Mesendoderm (in vitro differentiated cells): ENCODE data around the gene SRGAP1.
A peak's percentile ranks its signal among the peaks of the same experiment; 100 is the strongest.

Source experiments
- DNase-seq: peaks from one replicate; pipeline ENCODE4 v3.0.0; 2013
- H2AK5ac ChIP-seq: 2 replicates; pipeline ENCODE4 v1.6.1; 2013; ENCODE audit warnings: low read length, inconsistent platforms
- H2BK120ac ChIP-seq: 2 replicates; pipeline ENCODE4 v1.6.1; 2013; ENCODE audit warnings: low read depth, mild to moderate bottlenecking, low read length, moderate library complexity, mixed read lengths
- H2BK15ac ChIP-seq: replicated peaks from 2 replicates; pipeline ENCODE4 v1.6.1; 2013; ENCODE audit warnings: low read depth, mild to moderate bottlenecking, moderate library complexity
- H2BK5ac ChIP-seq: 2 replicates; pipeline ENCODE4 v1.6.1; 2013; ENCODE audit warnings: low read length, inconsistent platforms
- H3K18ac ChIP-seq: 2 replicates; pipeline ENCODE4 v1.6.1; 2013; ENCODE audit warnings: mild to moderate bottlenecking, low read length, mixed read lengths
- H3K23ac ChIP-seq: one replicate; pipeline ENCODE4 v1.6.1; 2013; ENCODE audit warnings: low read length
- H3K27ac ChIP-seq: 2 replicates; pipeline ENCODE4 v1.5.1; 2013; ENCODE audit warnings: low read depth, mild to moderate bottlenecking, inconsistent platforms, low read length, moderate library complexity
- H3K27me3 ChIP-seq: 2 replicates; pipeline ENCODE4 v1.6.1; 2013; ENCODE audit warnings: low read length, control low read depth, mild to moderate bottlenecking, inconsistent platforms; ENCODE audit not compliant: insufficient read depth, poor library complexity
- H3K36me3 ChIP-seq: 2 replicates; pipeline ENCODE4 v1.6.1; 2013; ENCODE audit warnings: low read length, inconsistent platforms; ENCODE audit not compliant: control insufficient read depth, insufficient read depth
- H3K4ac ChIP-seq: one replicate; pipeline ENCODE4 v1.6.1; 2013; ENCODE audit warnings: low read depth, mild to moderate bottlenecking, low read length, moderate library complexity
- H3K4me1 ChIP-seq: 2 replicates; pipeline ENCODE4 v1.6.1; 2013; ENCODE audit warnings: low read depth, low read length, inconsistent platforms; ENCODE audit not compliant: control insufficient read depth
- H3K4me2 ChIP-seq: 2 replicates; pipeline ENCODE4 v1.6.1; 2013; ENCODE audit warnings: low read length
- H3K4me3 ChIP-seq: 2 replicates; pipeline ENCODE4 v1.5.1; 2013; ENCODE audit warnings: mild to moderate bottlenecking, low read length
- H3K56ac ChIP-seq: one replicate; pipeline ENCODE4 v1.6.1; 2013; ENCODE audit warnings: low read length
- H3K79me1 ChIP-seq: 2 replicates; pipeline ENCODE4 v1.6.1; 2013; ENCODE audit warnings: low read length, inconsistent platforms
- H3K79me2 ChIP-seq: 2 replicates; pipeline ENCODE4 v1.6.1; 2013; ENCODE audit warnings: mild to moderate bottlenecking, low read length; ENCODE audit not compliant: control insufficient read depth, insufficient read depth
- H3K9ac ChIP-seq: 2 replicates; pipeline ENCODE4 v1.6.1; 2013; ENCODE audit warnings: low read length, inconsistent platforms
- H4K5ac ChIP-seq: one replicate; pipeline ENCODE4 v1.6.1; 2013; ENCODE audit warnings: low read length
- H4K8ac ChIP-seq: one replicate; pipeline ENCODE4 v1.6.1; 2013; ENCODE audit warnings: low read depth, mild to moderate bottlenecking, control low read depth, low read length, moderate library complexity
- WGBS: extraction: QIAGEN DNeasy Blood & Tissue Kit; methylation state at CpG from one replicate; pipeline ENCODE4 v1.1.7; 2013; ENCODE audit warnings: low lambda C conversion rate, missing lambda C conversion rate; ENCODE audit not compliant: insufficient coverage; ENCODE audit errors: extremely low coverage; 5-methylcytosine and 5-hydroxymethylcytosine counted together

The SRGAP1 gene

DNA sequence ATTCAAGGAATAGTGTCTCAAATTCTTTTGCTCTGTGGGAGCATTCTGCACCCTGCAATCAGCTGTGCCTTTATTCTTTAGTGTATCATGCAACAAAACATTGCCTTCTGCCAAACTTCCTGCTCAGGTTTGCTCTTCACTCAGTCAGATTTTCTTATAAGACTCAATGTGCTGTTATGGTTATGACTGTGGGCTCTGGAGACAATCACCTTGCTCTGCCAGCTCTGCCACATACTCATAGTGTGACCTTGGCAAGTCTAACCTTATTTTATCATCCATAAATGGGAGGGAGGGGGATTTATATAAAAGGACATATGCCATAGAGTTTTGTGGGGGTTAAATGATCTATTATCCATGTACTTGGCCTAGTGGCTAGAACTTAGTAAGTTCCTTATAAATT is 51.3 kb downstream of the SRGAP1 start:
- Histone ChIP-seq H3K18ac (no peak overlapping the region), H2BK15ac (no peak overlapping the region), H2AK5ac (no peak overlapping the region), H3K23ac (no peak overlapping the region), H3K27me3 (no peaks in the 10 kb centered on the region), H4K5ac (no peak overlapping the region), H2BK5ac (no peak overlapping the region), H3K56ac (no peak overlapping the region), H3K4me2 (no peak overlapping the region), H3K79me1 (peaks cover 2% of the 10 kb centered on the region), H3K27ac (no peak overlapping the region), H3K9ac (no peak overlapping the region), H3K79me2 (no peaks in the 10 kb centered on the region), H3K4me1 (peaks cover 5% of the 10 kb centered on the region), H2BK120ac (no peak overlapping the region), H4K8ac (no peak overlapping the region), H3K36me3 (no peaks in the 10 kb centered on the region), H3K4me3 (no peak overlapping the region), H3K4ac (no peak overlapping the region)
- no peak for DNase-seq

DNA sequence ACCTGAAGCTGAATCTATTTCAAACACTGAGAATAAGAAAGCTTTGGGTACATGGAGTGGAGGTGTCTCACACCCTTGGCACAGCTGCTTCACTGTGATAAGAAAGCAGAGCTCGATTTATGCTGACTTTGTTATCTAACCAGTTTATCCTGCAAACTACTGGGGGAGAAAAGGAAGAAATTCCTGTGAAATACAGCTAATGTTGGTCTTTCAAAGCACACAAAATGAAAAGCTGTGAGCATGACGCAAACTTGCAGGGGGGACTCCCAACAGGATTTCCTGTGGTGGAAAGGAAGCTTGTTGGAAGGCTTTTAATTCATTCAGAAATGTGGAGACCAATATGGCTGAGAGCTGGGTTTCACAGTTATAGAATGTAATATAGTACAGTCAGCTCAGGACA is 53.4 kb downstream of the SRGAP1 start:
- peak overlapping the region; percentile 78 for H3K27ac ChIP-seq
- DNase-seq = peak; percentile 91
- no peak overlapping the region for H4K5ac ChIP-seq
- no peak overlapping the region for H3K4me2 ChIP-seq
- H3K79me2 ChIP-seq = no peaks in the 10 kb centered on the region
- H3K9ac ChIP-seq = no peak overlapping the region
- no peak overlapping the region for H3K4me3 ChIP-seq
- peaks cover under 1% of the 10 kb centered on the region for H3K4me1 ChIP-seq
- H2BK15ac ChIP-seq = no peak overlapping the region
- H2AK5ac ChIP-seq = no peak overlapping the region
- H4K8ac ChIP-seq = no peak overlapping the region
- no peak overlapping the region for H2BK120ac ChIP-seq
- H3K36me3 ChIP-seq = no peaks in the 10 kb centered on the region
- no CpG with 5 or more reads among the region's 2 CpGs for WGBS
- H3K23ac ChIP-seq = no peak overlapping the region
- no peak overlapping the region for H3K4ac ChIP-seq
- no peaks in the 10 kb centered on the region for H3K79me1 ChIP-seq
- H2BK5ac ChIP-seq = no peak overlapping the region
- no peak overlapping the region for H3K18ac ChIP-seq
- H3K56ac ChIP-seq = no peak overlapping the region
- no peaks in the 10 kb centered on the region for H3K27me3 ChIP-seq

DNA sequence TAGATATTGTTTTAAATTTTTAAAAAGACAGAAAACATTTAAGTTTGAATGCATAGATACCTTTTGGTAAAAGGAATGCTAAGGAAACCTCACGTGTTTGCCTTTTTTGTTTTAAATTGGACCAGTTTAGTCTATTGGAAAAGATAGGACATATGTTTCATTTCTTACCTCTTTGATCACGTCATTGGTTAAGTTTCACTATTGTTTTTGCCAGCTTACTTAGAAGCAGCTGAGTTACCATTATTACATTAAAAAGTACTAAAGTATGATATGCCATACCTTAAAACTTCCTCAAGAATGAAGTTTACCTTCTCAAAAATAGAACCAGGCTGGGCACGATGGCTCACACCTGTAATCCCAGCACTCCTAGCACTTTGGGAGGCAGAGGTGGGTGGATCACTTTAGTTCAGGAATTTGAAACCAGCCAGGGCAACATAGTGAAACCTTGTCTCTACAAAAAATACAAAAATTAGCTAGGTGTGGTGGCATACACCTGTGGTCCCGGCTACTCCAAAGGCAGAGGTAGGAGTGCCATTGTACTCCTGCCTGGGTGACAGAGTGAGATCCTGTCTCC is 54.4 kb downstream of the SRGAP1 start:
- H3K4ac ChIP-seq = no peak overlapping the region
- H2BK120ac ChIP-seq = no peak overlapping the region
- no peaks in the 10 kb centered on the region for H3K4me1 ChIP-seq
- H3K36me3 ChIP-seq = no peaks in the 10 kb centered on the region
- H3K79me1 ChIP-seq = no peaks in the 10 kb centered on the region
- no peak overlapping the region for H2BK5ac ChIP-seq
- no CpG with 5 or more reads among the region's 4 CpGs for WGBS
- H3K4me2 ChIP-seq = no peak overlapping the region
- no peak overlapping the region for H3K56ac ChIP-seq
- H3K4me3 ChIP-seq = no peak overlapping the region
- no peak overlapping the region for H2AK5ac ChIP-seq
- no peak overlapping the region for H3K18ac ChIP-seq
- DNase-seq = no peak
- H4K5ac ChIP-seq = no peak overlapping the region
- no peak overlapping the region for H4K8ac ChIP-seq
- H3K23ac ChIP-seq = no peak overlapping the region
- no peaks in the 10 kb centered on the region for H3K27me3 ChIP-seq
- H3K9ac ChIP-seq = no peak overlapping the region
- H3K27ac ChIP-seq = no peak overlapping the region
- no peak overlapping the region for H2BK15ac ChIP-seq
- no peaks in the 10 kb centered on the region for H3K79me2 ChIP-seq

DNA sequence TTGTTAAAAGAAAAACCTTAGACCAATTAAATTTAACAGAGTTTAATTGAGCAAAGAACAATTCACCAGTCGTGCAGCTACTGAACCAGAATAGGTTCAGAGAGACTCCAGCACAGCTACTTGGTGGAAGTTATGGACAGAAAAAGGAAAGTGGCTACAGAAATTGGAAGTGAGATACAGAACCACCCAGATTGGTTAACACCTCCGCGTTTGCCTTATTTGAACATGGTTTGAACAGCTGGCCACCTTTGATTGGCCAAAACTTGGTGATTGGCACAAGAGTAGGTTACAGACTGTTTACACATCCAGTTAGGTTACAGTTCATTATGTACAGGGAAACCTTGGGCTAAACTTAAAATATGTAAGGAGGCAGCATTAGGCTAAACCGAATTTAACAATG is 54.9 kb downstream of the SRGAP1 start:
- Histone ChIP-seq H3K4ac (no peak overlapping the region), H3K23ac (no peak overlapping the region), H3K79me1 (no peaks in the 10 kb centered on the region), H4K5ac (no peak overlapping the region), H3K4me2 (no peak overlapping the region), H3K9ac (no peak overlapping the region), H3K27me3 (no peaks in the 10 kb centered on the region), H3K27ac (no peak overlapping the region), H4K8ac (no peak overlapping the region), H2BK15ac (no peak overlapping the region), H3K36me3 (no peaks in the 10 kb centered on the region), H3K4me3 (no peak overlapping the region), H3K4me1 (no peaks in the 10 kb centered on the region), H2AK5ac (no peak overlapping the region), H2BK5ac (no peak overlapping the region), H3K18ac (no peak overlapping the region), H3K79me2 (no peaks in the 10 kb centered on the region), H2BK120ac (no peak overlapping the region), H3K56ac (no peak overlapping the region)
- WGBS = no CpG with 5 or more reads among the region's 4 CpGs
- DNase-seq = no peak

DNA sequence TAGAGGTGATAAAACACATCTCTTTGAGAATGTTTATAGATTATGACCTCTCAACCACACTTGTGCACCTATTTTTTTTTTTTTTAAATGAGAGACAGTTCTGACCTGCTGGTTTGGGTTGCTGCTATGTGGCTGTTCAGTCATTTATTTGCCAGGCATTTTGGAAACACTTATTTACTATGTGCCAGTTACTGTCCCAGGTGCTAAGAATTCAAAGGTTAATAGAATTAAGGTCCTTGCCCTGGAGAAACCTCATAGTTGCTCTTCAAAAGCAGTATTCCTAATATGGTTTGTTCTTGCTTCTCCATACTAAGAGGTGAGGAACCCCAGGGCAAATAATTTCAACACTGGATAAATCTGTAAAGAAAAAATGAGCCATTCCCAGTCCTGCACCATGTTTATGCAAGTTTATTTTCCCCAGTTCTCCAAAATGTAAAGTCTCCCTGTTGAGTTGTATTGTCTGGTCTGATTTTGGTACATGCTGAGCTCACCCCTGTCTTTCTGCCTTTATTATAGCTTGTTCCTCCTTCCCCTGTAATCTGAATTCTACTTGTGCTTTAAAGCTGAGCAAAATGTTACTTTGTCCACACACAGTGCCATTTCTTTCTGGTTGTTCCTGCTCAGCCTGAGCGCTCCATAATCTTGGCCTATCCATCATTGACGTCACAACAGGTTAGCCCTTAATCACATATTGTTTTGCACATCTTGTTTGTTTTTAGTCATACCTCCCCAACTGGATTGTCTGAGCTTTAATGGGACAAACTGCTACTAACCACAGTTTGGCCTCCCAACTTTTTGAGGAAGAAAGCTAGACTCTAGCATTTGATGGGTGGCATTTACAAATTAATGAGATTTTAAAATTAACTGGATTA is 56.7 kb downstream of the SRGAP1 start:
- WGBS = no CpG with 5 or more reads among the region's 2 CpGs
- Histone ChIP-seq H3K18ac (no peak overlapping the region), H3K79me1 (no peaks in the 10 kb centered on the region), H2BK120ac (no peak overlapping the region), H3K23ac (no peak overlapping the region), H2AK5ac (no peak overlapping the region), H2BK5ac (no peak overlapping the region), H3K4me3 (no peak overlapping the region), H3K79me2 (no peaks in the 10 kb centered on the region), H3K4me2 (no peak overlapping the region), H3K9ac (no peak overlapping the region), H3K27ac (no peak overlapping the region), H3K56ac (no peak overlapping the region), H3K36me3 (no peaks in the 10 kb centered on the region), H3K4me1 (no peaks in the 10 kb centered on the region), H3K4ac (no peak overlapping the region), H4K8ac (no peak overlapping the region), H3K27me3 (no peaks in the 10 kb centered on the region), H2BK15ac (peak overlapping the region; percentile 74), H4K5ac (no peak overlapping the region)
- no peak for DNase-seq

DNA sequence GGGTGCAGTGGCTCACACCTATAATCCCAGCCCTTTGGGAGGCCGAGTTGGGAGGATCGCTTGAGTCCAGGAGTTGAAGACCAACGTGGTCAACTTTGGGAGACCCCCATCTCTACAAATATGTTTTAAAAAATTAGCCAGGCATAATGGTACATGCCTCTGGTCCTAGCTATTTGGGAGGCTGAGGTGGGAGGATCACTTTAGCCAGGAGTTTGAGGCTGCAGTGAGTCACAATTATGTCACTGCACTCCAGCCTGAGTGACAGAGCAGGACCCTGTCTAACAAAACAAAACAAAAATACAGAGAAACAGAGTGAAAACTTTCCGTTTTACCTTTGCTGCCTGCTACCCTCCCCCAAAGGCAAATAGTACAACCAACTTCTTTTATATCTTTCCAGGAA is 60.2 kb downstream of the SRGAP1 start:
- Histone ChIP-seq H3K36me3 (no peaks in the 10 kb centered on the region), H3K56ac (no peak overlapping the region), H3K79me1 (no peaks in the 10 kb centered on the region), H3K9ac (no peak overlapping the region), H3K18ac (no peak overlapping the region), H4K5ac (no peak overlapping the region), H3K27ac (no peak overlapping the region), H3K4me2 (no peak overlapping the region), H2BK120ac (no peak overlapping the region), H3K23ac (no peak overlapping the region), H2BK5ac (no peak overlapping the region), H2BK15ac (no peak overlapping the region), H2AK5ac (no peak overlapping the region), H3K27me3 (no peaks in the 10 kb centered on the region), H3K79me2 (no peaks in the 10 kb centered on the region), H3K4ac (no peak overlapping the region), H3K4me1 (no peaks in the 10 kb centered on the region), H3K4me3 (no peak overlapping the region), H4K8ac (no peak overlapping the region)
- no peak for DNase-seq
- no CpG with 5 or more reads among the region's 4 CpGs for WGBS
